Peyer's patch (tissue), 4 donors: ENCODE results near the gene KCNQ5.

Experiments
- POLR2A ChIP-seq, 2 donors: fragments of 450-650 bp; IDR thresholded peaks; one replicate each; pipeline ENCODE4 v1.5.1; 2017; ENCODE audit warnings: antibody characterized with exemption in 2 of 2, mild to moderate bottlenecking in 2 of 2, moderate library complexity in 2 of 2
- TF ChIP-seq, protein P1 (sequence below), 6 experiments: fragments of 450-650 bp in 4 of 6; fragments of 200-600 bp in 2 of 6; sonication (generic) in 1 of 6; IDR thresholded peaks; one replicate each; pipeline ENCODE4 v1.5.1; 2017 to 2019; ENCODE audit warnings: antibody characterized with exemption in 6 of 6, mild to moderate bottlenecking in 3 of 6, moderate library complexity in 1 of 6

- TF ChIP-seq POLR2A (IDR thresholded peaks at IDR 0.05), result no peak
- TF ChIP-seq, protein P1, sequence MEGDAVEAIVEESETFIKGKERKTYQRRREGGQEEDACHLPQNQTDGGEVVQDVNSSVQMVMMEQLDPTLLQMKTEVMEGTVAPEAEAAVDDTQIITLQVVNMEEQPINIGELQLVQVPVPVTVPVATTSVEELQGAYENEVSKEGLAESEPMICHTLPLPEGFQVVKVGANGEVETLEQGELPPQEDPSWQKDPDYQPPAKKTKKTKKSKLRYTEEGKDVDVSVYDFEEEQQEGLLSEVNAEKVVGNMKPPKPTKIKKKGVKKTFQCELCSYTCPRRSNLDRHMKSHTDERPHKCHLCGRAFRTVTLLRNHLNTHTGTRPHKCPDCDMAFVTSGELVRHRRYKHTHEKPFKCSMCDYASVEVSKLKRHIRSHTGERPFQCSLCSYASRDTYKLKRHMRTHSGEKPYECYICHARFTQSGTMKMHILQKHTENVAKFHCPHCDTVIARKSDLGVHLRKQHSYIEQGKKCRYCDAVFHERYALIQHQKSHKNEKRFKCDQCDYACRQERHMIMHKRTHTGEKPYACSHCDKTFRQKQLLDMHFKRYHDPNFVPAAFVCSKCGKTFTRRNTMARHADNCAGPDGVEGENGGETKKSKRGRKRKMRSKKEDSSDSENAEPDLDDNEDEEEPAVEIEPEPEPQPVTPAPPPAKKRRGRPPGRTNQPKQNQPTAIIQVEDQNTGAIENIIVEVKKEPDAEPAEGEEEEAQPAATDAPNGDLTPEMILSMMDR (IDR thresholded peaks at IDR 0.05), result no peak
Observed at GRCh38 chr6:73036689-73037088, 414.8 kb downstream of the KCNQ5 start.
